ENCODE results near the gene HEPHL1. TPM values are rescaled to one million over a fixed set of nuclear protein-coding genes. Genes with fewer than 3 reads are reported as not detected.

Gene HEPHL1
- total RNA-seq, 1 donor from 2014 or later: not detected

DNA sequence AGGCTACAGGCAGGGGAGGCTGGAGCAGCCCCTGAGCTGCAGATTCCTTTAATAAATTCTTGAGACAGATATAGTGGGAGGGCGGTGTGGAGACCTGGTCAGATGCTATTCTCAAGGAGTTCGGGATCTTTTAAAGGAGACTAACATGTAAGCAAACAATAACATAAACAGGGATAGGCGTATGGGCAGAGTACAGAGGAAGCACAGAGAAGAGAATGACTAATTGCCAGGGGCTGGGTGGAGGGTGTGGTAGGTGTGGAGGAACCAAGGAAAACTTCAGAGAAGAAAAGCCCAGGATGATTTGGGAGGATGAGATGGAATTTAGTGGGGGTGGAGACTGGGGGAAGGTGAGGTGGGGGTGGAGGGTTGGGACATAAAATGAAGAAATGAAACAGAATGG is 9.7 kb upstream of the HEPHL1 start:
- no peaks in the 10 kb centered on the region for H3K9me3 ChIP-seq
- no peaks in the 10 kb centered on the region for H3K27me3 ChIP-seq (ENCODE audit: low read depth)
- no peak overlapping the region for H3K4me3 ChIP-seq
- intact Hi-C loops (cut with DNase I): no loop called here
- DNase-seq (no peak), ATAC-seq (no peak)
- H3K4me1 ChIP-seq: no peaks in the 10 kb centered on the region
- no peaks in the 10 kb centered on the region for H3K36me3 ChIP-seq
- TF ChIP-seq, protein P1, sequence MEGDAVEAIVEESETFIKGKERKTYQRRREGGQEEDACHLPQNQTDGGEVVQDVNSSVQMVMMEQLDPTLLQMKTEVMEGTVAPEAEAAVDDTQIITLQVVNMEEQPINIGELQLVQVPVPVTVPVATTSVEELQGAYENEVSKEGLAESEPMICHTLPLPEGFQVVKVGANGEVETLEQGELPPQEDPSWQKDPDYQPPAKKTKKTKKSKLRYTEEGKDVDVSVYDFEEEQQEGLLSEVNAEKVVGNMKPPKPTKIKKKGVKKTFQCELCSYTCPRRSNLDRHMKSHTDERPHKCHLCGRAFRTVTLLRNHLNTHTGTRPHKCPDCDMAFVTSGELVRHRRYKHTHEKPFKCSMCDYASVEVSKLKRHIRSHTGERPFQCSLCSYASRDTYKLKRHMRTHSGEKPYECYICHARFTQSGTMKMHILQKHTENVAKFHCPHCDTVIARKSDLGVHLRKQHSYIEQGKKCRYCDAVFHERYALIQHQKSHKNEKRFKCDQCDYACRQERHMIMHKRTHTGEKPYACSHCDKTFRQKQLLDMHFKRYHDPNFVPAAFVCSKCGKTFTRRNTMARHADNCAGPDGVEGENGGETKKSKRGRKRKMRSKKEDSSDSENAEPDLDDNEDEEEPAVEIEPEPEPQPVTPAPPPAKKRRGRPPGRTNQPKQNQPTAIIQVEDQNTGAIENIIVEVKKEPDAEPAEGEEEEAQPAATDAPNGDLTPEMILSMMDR (IDR thresholded peaks at IDR 0.05): no peak
- H3K27ac ChIP-seq: no peak overlapping the region

- Histone ChIP-seq H3K36me3 (no peaks in the 10 kb centered on the region), H3K9me3 (no peaks in the 10 kb centered on the region), H3K4me1 (no peaks in the 10 kb centered on the region), H3K4me3 (no peak overlapping the region), H3K27me3 (ENCODE audit: low read depth) (no peaks in the 10 kb centered on the region), H3K27ac (no peak overlapping the region)
- intact Hi-C loops (cut with DNase I): no loop called here
- DNase-seq (no peak), ATAC-seq (no peak)
- TF ChIP-seq, protein P1 (IDR thresholded peaks at IDR 0.05): no peak
Observed at GRCh38 chr11:94017446-94017845, 3.7 kb upstream of the HEPHL1 start.

DNA sequence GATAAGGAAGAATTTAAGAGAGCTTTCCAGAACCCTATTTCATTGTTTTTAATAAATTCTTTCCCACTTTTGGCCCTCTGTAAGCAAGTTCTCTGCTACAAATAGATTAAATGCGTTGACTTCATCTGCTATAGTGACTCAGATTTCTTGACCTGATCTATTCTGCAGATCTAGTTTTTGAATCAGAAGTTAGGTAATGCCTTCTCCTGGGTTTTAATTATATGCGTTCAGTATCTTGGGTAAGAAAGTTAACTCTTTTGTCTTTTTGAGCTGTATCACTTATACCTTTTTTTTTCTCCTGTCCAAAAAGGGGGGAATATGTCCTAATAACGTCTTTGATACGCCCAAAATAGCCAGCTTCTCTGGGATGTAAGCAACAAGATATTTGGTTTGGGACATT is 2.4 kb upstream of the HEPHL1 start:
- TF ChIP-seq, protein P1 (IDR thresholded peaks at IDR 0.05): no peak
- Histone ChIP-seq H3K36me3 (no peaks in the 10 kb centered on the region), H3K4me3 (no peak overlapping the region), H3K9me3 (no peaks in the 10 kb centered on the region), H3K4me1 (no peaks in the 10 kb centered on the region), H3K27me3 (ENCODE audit: low read depth) (no peaks in the 10 kb centered on the region), H3K27ac (no peak overlapping the region)
- no peak for ATAC-seq
- DNase-seq: no peak
- intact Hi-C loops (cut with DNase I): no loop called here

DNA sequence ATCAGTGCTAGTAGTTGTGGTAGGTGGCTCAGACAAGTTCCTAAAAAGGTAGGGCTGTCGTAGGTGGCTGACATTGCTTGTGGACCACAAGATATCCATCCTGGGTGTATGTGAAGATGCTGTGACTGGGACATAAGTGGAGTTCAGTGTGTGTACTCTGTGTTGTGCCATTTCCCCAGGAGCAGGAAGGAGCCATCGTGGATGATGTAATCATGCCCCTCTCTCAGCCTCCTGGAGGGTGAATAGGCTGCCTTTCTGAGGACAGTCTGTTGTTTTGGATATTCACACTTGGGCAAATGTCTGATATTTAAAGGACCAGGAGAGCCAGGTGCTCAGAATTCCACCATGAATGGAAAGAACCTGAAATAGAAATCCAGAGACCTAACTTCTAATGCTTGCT is 2.7 kb downstream of the HEPHL1 start:
- Histone ChIP-seq H3K9me3 (no peaks in the 10 kb centered on the region), H3K4me1 (no peaks in the 10 kb centered on the region), H3K27ac (no peak overlapping the region), H3K4me3 (no peak overlapping the region), H3K36me3 (no peaks in the 10 kb centered on the region), H3K27me3 (ENCODE audit: low read depth) (no peaks in the 10 kb centered on the region)
- TF ChIP-seq, protein P1 (IDR thresholded peaks at IDR 0.05): no peak
- intact Hi-C loops (cut with DNase I): no loop called here
- DNase-seq: no peak
- no peak for ATAC-seq

DNA sequence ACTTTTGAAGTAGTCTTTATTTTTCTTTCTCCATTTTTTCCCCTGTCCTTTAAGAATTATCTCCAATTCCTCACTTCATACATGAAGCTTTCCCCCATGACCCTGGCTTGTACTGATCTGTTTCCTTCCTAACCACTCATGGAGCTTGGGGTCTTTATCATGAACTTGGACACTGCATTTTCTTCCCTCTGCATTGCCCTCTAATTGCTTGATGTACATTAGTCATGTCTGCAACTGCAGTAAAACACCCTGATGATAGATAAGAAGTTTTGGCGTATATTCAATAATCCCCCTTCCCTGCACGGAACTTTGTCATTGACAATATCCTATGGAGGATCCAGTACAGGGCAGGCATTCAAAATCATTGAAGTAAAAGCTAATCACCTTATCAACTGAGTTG is 3.4 kb downstream of the HEPHL1 start:
- H3K9me3 ChIP-seq: no peaks in the 10 kb centered on the region
- no peaks in the 10 kb centered on the region for H3K4me1 ChIP-seq
- intact Hi-C loops (cut with DNase I): no loop called here
- no peak overlapping the region for H3K4me3 ChIP-seq
- TF ChIP-seq, protein P1 (IDR thresholded peaks at IDR 0.05): no peak
- H3K27me3 ChIP-seq (ENCODE audit: low read depth): no peaks in the 10 kb centered on the region
- ATAC-seq (no peak), DNase-seq (no peak)
- H3K27ac ChIP-seq: no peak overlapping the region
- no peaks in the 10 kb centered on the region for H3K36me3 ChIP-seq

All from lower lobe of right lung (tissue), 2 donors.